GM12878 (cell line): ENCODE results near the gene ANKRD16. TPM values are rescaled to one million over a fixed set of nuclear protein-coding genes. Genes with fewer than 3 reads are reported as not detected.
A peak's percentile ranks its signal among the peaks of the same experiment; 100 is the strongest.

ENCODE experiments used
- ATAC-seq: fragments of 200-7000 bp; cut with Tn5 transposase; 3 replicates; pipeline ENCODE4 v1.9.1; 2020; ENCODE audit warnings: mild to moderate bottlenecking, moderate library complexity
- BruUV-seq: library from RNA; stranded (reverse); fragments of 400-500 nt; replicated peaks from 2 replicates; lab custom pipeline; 2021; lab: Mats Ljungman, UMichigan
- CTCF ChIA-PET: fragments of 300-600 bp; sonication (Branson Sonifier 250); formaldehyde crosslinking; extraction: SDS; loops from one replicate; lab custom pipeline; 2021; ENCODE audit warnings: inconsistent platforms; lab: Yijun Ruan, JAX
- POLR2A ChIA-PET: fragments of 350-600 bp; formaldehyde crosslinking; extraction: SDS; loops from one replicate; lab custom pipeline; 2021; ENCODE audit warnings: inconsistent platforms; lab: Charles Lee
- RAD21 ChIA-PET: fragments of 300-600 bp; sonication (Branson Sonifier 250); formaldehyde crosslinking; loops from one replicate; lab custom pipeline; 2023; ENCODE audit warnings: antibody characterized with exemption; ENCODE audit not compliant: unreplicated experiment; lab: Charles Lee
- SMC1A ChIA-PET: fragments of 300-600 bp; sonication (Branson Sonifier 250); formaldehyde crosslinking; loops from one replicate; lab custom pipeline; 2023; ENCODE audit not compliant: unreplicated experiment, uncharacterized antibody; lab: Charles Lee
- DNase-seq: peaks from one replicate; pipeline ENCODE4 v3.0.0-alpha.2; 2011; ENCODE audit warnings: low read depth, low spot score
- FAIRE-seq: peaks from 3 replicates; lab custom pipeline; 2011; peaks lifted over from hg19 to GRCh38; lab: Jason Lieb, UNC
- H2AFZ ChIP-seq: 2 replicates; pipeline ENCODE4 v1.6.0; 2011; ENCODE audit warnings: low read depth, low read length, control low read depth; ENCODE audit not compliant: control insufficient read depth
- H3K27ac ChIP-seq: 2 replicates; pipeline ENCODE4 v1.5.1; 2011; ENCODE audit warnings: control low read depth; ENCODE audit not compliant: control insufficient read depth, insufficient read depth
- H3K27me3 ChIP-seq, 2 experiments: replicated peaks in 1 of 2; 2 replicates each; pipeline versions ENCODE4 v1.6.0 to v1.6.1; 2011; ENCODE audit warnings: low read length in 1 of 2; ENCODE audit not compliant: control insufficient read depth in 2 of 2, insufficient read depth in 2 of 2
- H3K36me3 ChIP-seq, 2 experiments: 2 replicates each; pipeline ENCODE4 v1.5.1; 2011; ENCODE audit warnings: low read length in 1 of 2; ENCODE audit not compliant: control insufficient read depth in 2 of 2, insufficient read depth in 2 of 2
- H3K4me1 ChIP-seq: 2 replicates; pipeline ENCODE4 v1.6.1; 2011; ENCODE audit warnings: mild to moderate bottlenecking, low read length, moderate library complexity, mixed read lengths; ENCODE audit not compliant: control insufficient read depth, insufficient read depth
- H3K4me2 ChIP-seq: 2 replicates; pipeline ENCODE4 v1.6.0; 2011; ENCODE audit warnings: control low read depth; ENCODE audit not compliant: control insufficient read depth, insufficient read depth
- H3K4me3 ChIP-seq: fragments of 200-600 bp; sonication (generic); 2 replicates; pipeline ENCODE4 v1.5.1; 2016
- H3K79me2 ChIP-seq: 2 replicates; pipeline ENCODE4 v1.6.0; 2011; ENCODE audit warnings: low read length; ENCODE audit not compliant: control insufficient read depth, insufficient read depth
- H3K9ac ChIP-seq: 2 replicates; pipeline ENCODE4 v1.8.0; 2011; ENCODE audit warnings: low read length, control low read depth, mixed read lengths; ENCODE audit not compliant: control insufficient read depth, insufficient read depth
- H3K9me3 ChIP-seq: replicated peaks from 3 replicates; pipeline ENCODE4 v1.5.1; 2011; ENCODE audit warnings: mild to moderate bottlenecking, low read length; ENCODE audit not compliant: control insufficient read depth, insufficient read depth
- H4K20me1 ChIP-seq: 2 replicates; pipeline ENCODE4 v1.6.0; 2011; ENCODE audit not compliant: control insufficient read depth, insufficient read depth
- CHD1 ChIP-seq: IDR thresholded peaks from 2 replicates; pipeline ENCODE4 v1.6.1; 2012; ENCODE audit warnings: low read depth, low read length, improper control_type of control experiment
- CHD4 ChIP-seq: fragments of 200-600 bp; sonication (generic); IDR thresholded peaks from 2 replicates; pipeline ENCODE4 v1.6.1; 2016; ENCODE audit warnings: mild to moderate bottlenecking
- ESRRA ChIP-seq: IDR thresholded peaks from 2 replicates; pipeline ENCODE4 v1.6.1; 2012; ENCODE audit warnings: mild to moderate bottlenecking, low read length, improper control_type of control experiment
- EZH2 ChIP-seq: IDR thresholded peaks from 2 replicates; pipeline ENCODE4 v1.6.1; 2012; ENCODE audit warnings: low read depth, mild to moderate bottlenecking, control low read depth, inconsistent platforms, low read length, borderline replicate concordance; ENCODE audit not compliant: control insufficient read depth
- IRF4 ChIP-seq: IDR thresholded peaks from 2 replicates; pipeline ENCODE4 v1.6.1; 2011; ENCODE audit warnings: low read depth, low read length
- KLF5 ChIP-seq: fragments of 450-650 bp; IDR thresholded peaks from 2 replicates; pipeline ENCODE4 v1.6.1; 2014; ENCODE audit warnings: mild to moderate bottlenecking; ENCODE audit not compliant: partially characterized antibody
- POU2F2 ChIP-seq: IDR thresholded peaks from 3 replicates; pipeline ENCODE4 v1.6.1; 2011; ENCODE audit warnings: low read depth, mild to moderate bottlenecking, low read length, borderline replicate concordance
- RAD21 ChIP-seq: IDR thresholded peaks from 2 replicates; pipeline ENCODE4 v1.6.1; 2011; ENCODE audit warnings: mild to moderate bottlenecking, low read depth, low read length, moderate library complexity; ENCODE audit not compliant: insufficient read depth
- SMAD1 ChIP-seq: fragments of 450-650 bp; IDR thresholded peaks from 2 replicates; pipeline ENCODE4 v1.6.1; 2018; ENCODE audit warnings: mild to moderate bottlenecking, low read depth; ENCODE audit not compliant: partially characterized antibody
- SREBF2 ChIP-seq: IDR thresholded peaks from 2 replicates; pipeline ENCODE4 v1.6.1; 2012; ENCODE audit warnings: mild to moderate bottlenecking, low read length
- TBL1XR1 ChIP-seq: IDR thresholded peaks from 2 replicates; pipeline ENCODE4 v1.6.1; 2012; ENCODE audit warnings: low read depth, low read length, improper control_type of control experiment
- ZNF24 ChIP-seq: fragments of 450-650 bp; IDR thresholded peaks from 2 replicates; pipeline ENCODE4 v1.6.1; 2017; ENCODE audit warnings: antibody characterized with exemption, mild to moderate bottlenecking
- ZZZ3 ChIP-seq: IDR thresholded peaks from 2 replicates; pipeline ENCODE4 v1.6.1; 2011; ENCODE audit warnings: low read depth; ENCODE audit not compliant: control insufficient read depth, insufficient read length
- WGBS: methylation state at CpG from one replicate; pipeline ENCODE4 v1.1.6; 2016; ENCODE audit warnings: low lambda C conversion rate; ENCODE audit not compliant: insufficient replicate concordance, insufficient coverage; ENCODE audit errors: missing lambda C conversion rate; 5-methylcytosine and 5-hydroxymethylcytosine counted together
- in situ Hi-C: fragments of 300-500 bp; cut with MboI; formaldehyde crosslinking; loops from 9 replicates; pipeline ENCODE4 v1.14.3; 2018; ENCODE audit warnings: mixed read lengths
- intact Hi-C: fragments of 100-400 bp; cut with micrococcal nuclease; formaldehyde crosslinking; loops from one replicate; pipeline ENCODE4 v1.14.2; 2022; ENCODE audit not compliant: unreplicated experiment
- polyA plus RNA-seq, 11 experiments: library from polyadenylated mRNA; depleted of rRNA in 4 of 11; unstranded in 6 of 11; stranded (reverse) in 5 of 11; fragments of >200 nt; fragmentation: Nextera tagmentation in 4 of 11; fragmentation: Illumina TruSeq in 1 of 11; extraction: Ambion mirVana in 4 of 11; extraction: Trizol in 1 of 11; gene quantifications; 1 replicate in 1 of 11; 2 replicates in 10 of 11; pipeline versions ENCODE4 v1.2.1 to v1.2.3, GENCODE V29; 2011 to 2016; ENCODE audit warnings: inconsistent platforms in 2 of 11, missing spikeins in 2 of 11, low read depth in 1 of 11
- total RNA-seq, 4 experiments: library from RNA; depleted of rRNA in 3 of 4; stranded (reverse); fragments of >200 nt in 3 of 4; fragmentation: Illumina TruSeq in 1 of 4; extraction: Trizol in 1 of 4; gene quantifications; 2 replicates each; pipeline versions ENCODE4 v1.2.1 to v1.2.3, GENCODE V29; 2013 to 2021
- TF ChIP-seq, protein P1 (sequence below): fragments of 450-650 bp; formaldehyde crosslinking; IDR thresholded peaks from 2 replicates; pipeline ENCODE4 v1.4.0; 2022; ENCODE audit warnings: mild to moderate bottlenecking, moderate library complexity
- TF ChIP-seq, protein P2 (sequence below): fragments of 450-650 bp; IDR thresholded peaks from 2 replicates; pipeline ENCODE4 v1.6.1; 2017; ENCODE audit warnings: mild to moderate bottlenecking

Gene ANKRD16
- total and polyA plus RNA-seq, 10 of the 15 experiments (the other 5 are each of a cell fraction or from before 2014, with no cell fraction given): 0.57 to 13.6 (median 4.4) TPM

DNA sequence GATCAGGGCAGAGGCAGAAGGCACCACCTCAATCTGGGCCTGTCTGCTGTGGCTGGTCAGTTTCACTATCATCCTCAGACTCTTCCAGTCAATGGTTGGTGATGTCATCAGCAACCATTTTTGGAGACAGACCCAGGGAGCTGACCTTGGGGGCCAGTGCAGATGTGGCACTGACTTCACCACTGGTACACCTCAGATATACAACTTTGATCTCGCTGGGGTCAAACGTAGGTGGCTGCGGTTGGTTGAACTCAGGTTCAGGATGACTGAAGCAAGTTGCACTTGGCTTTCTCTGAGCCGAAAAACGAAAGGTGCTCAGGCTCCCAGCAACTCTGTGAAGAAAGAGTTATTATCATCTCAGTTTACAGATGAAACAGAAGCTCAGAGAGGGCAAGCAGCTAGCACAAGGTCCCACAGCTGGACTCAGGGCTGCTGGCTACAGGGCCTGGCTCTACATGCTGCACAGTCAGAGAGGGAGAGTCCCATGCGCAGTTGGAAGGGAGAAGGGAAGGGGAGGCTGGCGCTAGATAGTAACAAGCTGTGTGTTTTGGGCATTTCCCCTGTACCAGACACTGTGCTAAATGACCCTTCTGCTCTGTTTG lies 27.2 kb downstream of the ANKRD16 start:
- 1% methylated on average over 7 of the region's 7 CpGs for WGBS
- H3K9ac ChIP-seq: peak overlapping the region; percentile 28
- H3K27ac ChIP-seq: peak overlapping the region; percentile 73
- intact Hi-C loops (loop anchor here (1.0 to 10.0 kb wide), 4 partner anchors 9 to 418 kb away; partner anchors contain the start of gene GDI2), in situ Hi-C loops (loop anchor here (5.0 kb wide), 1 partner anchor 175 kb away; no protein-coding TSS in a partner anchor)
- RAD21 ChIA-PET: interaction anchor here (0.9 to 7.1 kb wide), 16 partner anchors 10 to 224 kb away, joined by 3 to 107 read pairs (median 4); partner anchors contain the start of genes ANKRD16, FBH1 and GDI2
- H3K79me2 ChIP-seq: no peaks in the 10 kb centered on the region
- no peaks in the 10 kb centered on the region for H4K20me1 ChIP-seq
- FAIRE-seq: peak; percentile 81
- peak; percentile 96 for ATAC-seq
- POLR2A ChIA-PET: interaction anchor here (0.5 to 3.6 kb wide), 16 partner anchors 10 to 191 kb away, joined by 3 to 45 read pairs (median 6); partner anchors contain the start of genes ANKRD16, FBH1 and GDI2
- BruUV-seq: no TSS peak
- no peaks in the 10 kb centered on the region for H3K36me3 ChIP-seq
- H3K4me1 ChIP-seq: peaks cover 20% of the 10 kb centered on the region
- H3K4me3 ChIP-seq: peak overlapping the region; percentile 34
- H3K9me3 ChIP-seq: no peaks in the 10 kb centered on the region; the same call in 2 of the 3 replicates
- no peaks in the 10 kb centered on the region for H3K27me3 ChIP-seq
- CTCF ChIA-PET: interaction anchor here (0.6 to 5.6 kb wide), 21 partner anchors 11 to 1548 kb away, joined by 3 to 39 read pairs (median 4); partner anchors contain the start of gene GDI2
- SMC1A ChIA-PET: interaction anchor here (0.8 to 7.0 kb wide), 16 partner anchors 10 to 195 kb away, joined by 3 to 86 read pairs (median 6); partner anchors contain the start of genes ANKRD16 and FBH1
- peak; percentile 94 for DNase-seq
- peak overlapping the region; percentile 13 for H2AFZ ChIP-seq
- H3K4me2 ChIP-seq: peak overlapping the region; percentile 97
- TF ChIP-seq, protein P1, sequence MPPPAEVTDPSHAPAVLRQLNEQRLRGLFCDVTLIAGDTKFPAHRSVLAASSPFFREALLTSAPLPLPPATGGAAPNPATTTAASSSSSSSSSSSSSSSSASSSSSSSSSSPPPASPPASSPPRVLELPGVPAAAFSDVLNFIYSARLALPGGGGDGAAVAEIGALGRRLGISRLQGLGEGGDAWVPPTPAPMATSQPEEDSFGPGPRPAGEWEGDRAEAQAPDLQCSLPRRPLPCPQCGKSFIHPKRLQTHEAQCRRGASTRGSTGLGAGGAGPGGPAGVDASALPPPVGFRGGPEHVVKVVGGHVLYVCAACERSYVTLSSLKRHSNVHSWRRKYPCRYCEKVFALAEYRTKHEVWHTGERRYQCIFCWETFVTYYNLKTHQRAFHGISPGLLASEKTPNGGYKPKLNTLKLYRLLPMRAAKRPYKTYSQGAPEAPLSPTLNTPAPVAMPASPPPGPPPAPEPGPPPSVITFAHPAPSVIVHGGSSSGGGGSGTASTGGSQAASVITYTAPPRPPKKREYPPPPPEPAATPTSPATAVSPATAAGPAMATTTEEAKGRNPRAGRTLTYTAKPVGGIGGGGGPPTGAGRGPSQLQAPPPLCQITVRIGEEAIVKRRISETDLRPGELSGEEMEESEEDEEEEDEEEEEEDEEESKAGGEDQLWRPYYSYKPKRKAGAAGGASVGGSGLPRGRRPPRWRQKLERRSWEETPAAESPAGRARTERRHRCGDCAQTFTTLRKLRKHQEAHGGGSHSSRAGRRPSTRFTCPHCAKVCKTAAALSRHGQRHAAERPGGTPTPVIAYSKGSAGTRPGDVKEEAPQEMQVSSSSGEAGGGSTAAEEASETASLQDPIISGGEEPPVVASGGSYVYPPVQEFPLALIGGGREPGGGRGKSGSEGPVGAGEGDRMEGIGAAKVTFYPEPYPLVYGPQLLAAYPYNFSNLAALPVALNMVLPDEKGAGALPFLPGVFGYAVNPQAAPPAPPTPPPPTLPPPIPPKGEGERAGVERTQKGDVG (CRISPR knock-in tag): no peak
- TF ChIP-seq CHD1 (no peak), EZH2 (no peak), ZZZ3 (no peak), SMAD1 (no peak), TBL1XR1 (peak; percentile 98), KLF5 (peak; percentile 8), ESRRA (peak; percentile 92; the same call in 1 of the 2 replicates), POU2F2 (peak; percentile 10; the same call in 1 of the 3 replicates), RAD21 (no peak), SREBF2 (no peak), CHD4 (no peak), IRF4 (peak; percentile 73; the same call in 1 of the 2 replicates), ZNF24 (peak; percentile 41; the same call in 1 of the 2 replicates)
- TF ChIP-seq, protein P2, sequence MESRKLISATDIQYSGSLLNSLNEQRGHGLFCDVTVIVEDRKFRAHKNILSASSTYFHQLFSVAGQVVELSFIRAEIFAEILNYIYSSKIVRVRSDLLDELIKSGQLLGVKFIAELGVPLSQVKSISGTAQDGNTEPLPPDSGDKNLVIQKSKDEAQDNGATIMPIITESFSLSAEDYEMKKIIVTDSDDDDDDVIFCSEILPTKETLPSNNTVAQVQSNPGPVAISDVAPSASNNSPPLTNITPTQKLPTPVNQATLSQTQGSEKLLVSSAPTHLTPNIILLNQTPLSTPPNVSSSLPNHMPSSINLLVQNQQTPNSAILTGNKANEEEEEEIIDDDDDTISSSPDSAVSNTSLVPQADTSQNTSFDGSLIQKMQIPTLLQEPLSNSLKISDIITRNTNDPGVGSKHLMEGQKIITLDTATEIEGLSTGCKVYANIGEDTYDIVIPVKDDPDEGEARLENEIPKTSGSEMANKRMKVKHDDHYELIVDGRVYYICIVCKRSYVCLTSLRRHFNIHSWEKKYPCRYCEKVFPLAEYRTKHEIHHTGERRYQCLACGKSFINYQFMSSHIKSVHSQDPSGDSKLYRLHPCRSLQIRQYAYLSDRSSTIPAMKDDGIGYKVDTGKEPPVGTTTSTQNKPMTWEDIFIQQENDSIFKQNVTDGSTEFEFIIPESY: no peak
